ENCODE data around the gene HAVCR2. TPM values are rescaled to one million over a fixed set of nuclear protein-coding genes. Genes with fewer than 3 reads are reported as not detected.

The HAVCR2 gene
- total and polyA plus RNA-seq, 10 of the 15 experiments (the other 5 are each of a cell fraction or from before 2014, with no cell fraction given): 5.2 to 7.5 (median 6.9) TPM

DNA sequence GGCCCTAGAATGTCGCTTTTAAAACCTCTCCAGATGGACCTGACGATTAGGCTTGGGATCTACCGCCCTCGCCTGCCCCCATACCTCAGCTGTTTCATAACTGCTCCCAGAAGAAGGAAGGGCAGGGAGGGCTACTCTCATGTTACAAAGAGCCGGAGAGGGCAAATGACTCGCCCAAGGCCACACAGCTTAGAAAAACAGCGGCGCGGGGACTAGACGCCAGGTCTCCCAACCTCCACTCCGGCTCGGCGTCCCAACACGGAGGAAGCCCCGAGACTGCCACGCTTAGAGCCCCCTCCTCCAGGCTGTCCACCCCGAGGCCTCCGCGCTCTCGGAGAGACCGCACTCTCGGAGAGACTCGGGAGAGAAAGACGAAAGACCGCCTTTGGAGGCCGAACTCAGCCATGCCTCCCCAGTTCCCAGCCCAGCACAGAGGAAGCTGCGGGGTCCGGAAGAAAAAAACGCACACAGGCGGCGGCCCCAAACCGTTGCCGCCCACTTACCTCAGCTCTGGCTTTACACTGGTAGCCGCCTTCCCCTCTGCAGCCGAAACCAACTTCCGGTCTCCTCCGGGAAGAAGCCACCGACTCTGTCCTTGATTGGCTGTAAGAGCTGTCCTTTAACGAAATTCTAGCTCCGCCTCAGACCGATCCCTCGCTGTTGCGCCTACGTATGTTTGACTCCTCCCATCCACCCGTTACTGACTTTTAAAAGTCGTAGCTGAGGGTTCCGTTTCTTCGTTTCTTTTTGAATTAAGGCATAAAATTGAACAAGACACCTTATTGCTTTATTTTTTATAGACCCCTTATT lies 33.7 kb upstream of the HAVCR2 start, which contains the start of gene MED7 (continued):
- TF ChIP-seq, protein P1, sequence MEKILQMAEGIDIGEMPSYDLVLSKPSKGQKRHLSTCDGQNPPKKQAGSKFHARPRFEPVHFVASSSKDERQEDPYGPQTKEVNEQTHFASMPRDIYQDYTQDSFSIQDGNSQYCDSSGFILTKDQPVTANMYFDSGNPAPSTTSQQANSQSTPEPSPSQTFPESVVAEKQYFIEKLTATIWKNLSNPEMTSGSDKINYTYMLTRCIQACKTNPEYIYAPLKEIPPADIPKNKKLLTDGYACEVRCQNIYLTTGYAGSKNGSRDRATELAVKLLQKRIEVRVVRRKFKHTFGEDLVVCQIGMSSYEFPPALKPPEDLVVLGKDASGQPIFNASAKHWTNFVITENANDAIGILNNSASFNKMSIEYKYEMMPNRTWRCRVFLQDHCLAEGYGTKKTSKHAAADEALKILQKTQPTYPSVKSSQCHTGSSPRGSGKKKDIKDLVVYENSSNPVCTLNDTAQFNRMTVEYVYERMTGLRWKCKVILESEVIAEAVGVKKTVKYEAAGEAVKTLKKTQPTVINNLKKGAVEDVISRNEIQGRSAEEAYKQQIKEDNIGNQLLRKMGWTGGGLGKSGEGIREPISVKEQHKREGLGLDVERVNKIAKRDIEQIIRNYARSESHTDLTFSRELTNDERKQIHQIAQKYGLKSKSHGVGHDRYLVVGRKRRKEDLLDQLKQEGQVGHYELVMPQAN (conservative IDR thresholded peaks at IDR 0.05): peak; percentile 69
- TF ChIP-seq SMARCA5 (IDR thresholded peaks at IDR 0.05) (peak; percentile 91), POLR2AphosphoS2 (IDR thresholded peaks at IDR 0.05; ENCODE audit: low read depth, low read length) (peak; percentile 83), POLR2AphosphoS5 (IDR thresholded peaks at IDR 0.05; ENCODE audit: low read length) (peak; percentile 91), POLR2A (IDR thresholded peaks at IDR 0.05; ENCODE audit: low read depth, low read length) (peak; percentile 96), CBFB (IDR thresholded peaks at IDR 0.05; ENCODE audit: low read depth) (peak; percentile 68), YY1 (IDR thresholded peaks at IDR 0.05; ENCODE audit: low read depth, low read length) (peak; percentile 75; the same call in 1 of the 2 replicates), PML (IDR thresholded peaks at IDR 0.05; ENCODE audit: low read length) (peak; percentile 88), ZNF622 (IDR thresholded peaks at IDR 0.05) (no peak), ZNF217 (IDR thresholded peaks at IDR 0.05) (no peak), LARP7 (IDR thresholded peaks at IDR 0.05) (peak; percentile 76), JUNB (IDR thresholded peaks at IDR 0.05) (no peak), HDGF (IDR thresholded peaks at IDR 0.05) (peak; percentile 23; the same call in 1 of the 2 replicates), CBX5 (IDR thresholded peaks at IDR 0.05; ENCODE audit: low read depth) (0 out of 2 replicates have a peak, but pooled peaks have one; percentile 71), ZSCAN29 (IDR thresholded peaks at IDR 0.05) (0 out of 2 replicates have a peak, but pooled peaks have one; percentile 22)
- TF ChIP-seq, protein P2, sequence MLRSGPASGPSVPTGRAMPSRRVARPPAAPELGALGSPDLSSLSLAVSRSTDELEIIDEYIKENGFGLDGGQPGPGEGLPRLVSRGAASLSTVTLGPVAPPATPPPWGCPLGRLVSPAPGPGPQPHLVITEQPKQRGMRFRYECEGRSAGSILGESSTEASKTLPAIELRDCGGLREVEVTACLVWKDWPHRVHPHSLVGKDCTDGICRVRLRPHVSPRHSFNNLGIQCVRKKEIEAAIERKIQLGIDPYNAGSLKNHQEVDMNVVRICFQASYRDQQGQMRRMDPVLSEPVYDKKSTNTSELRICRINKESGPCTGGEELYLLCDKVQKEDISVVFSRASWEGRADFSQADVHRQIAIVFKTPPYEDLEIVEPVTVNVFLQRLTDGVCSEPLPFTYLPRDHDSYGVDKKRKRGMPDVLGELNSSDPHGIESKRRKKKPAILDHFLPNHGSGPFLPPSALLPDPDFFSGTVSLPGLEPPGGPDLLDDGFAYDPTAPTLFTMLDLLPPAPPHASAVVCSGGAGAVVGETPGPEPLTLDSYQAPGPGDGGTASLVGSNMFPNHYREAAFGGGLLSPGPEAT (IDR thresholded peaks at IDR 0.05; ENCODE audit: low read depth): no peak
- TF ChIP-seq, protein P3, sequence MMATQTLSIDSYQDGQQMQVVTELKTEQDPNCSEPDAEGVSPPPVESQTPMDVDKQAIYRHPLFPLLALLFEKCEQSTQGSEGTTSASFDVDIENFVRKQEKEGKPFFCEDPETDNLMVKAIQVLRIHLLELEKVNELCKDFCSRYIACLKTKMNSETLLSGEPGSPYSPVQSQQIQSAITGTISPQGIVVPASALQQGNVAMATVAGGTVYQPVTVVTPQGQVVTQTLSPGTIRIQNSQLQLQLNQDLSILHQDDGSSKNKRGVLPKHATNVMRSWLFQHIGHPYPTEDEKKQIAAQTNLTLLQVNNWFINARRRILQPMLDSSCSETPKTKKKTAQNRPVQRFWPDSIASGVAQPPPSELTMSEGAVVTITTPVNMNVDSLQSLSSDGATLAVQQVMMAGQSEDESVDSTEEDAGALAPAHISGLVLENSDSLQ (IDR thresholded peaks at IDR 0.05): peak; percentile 99
- TF ChIP-seq, protein P4, sequence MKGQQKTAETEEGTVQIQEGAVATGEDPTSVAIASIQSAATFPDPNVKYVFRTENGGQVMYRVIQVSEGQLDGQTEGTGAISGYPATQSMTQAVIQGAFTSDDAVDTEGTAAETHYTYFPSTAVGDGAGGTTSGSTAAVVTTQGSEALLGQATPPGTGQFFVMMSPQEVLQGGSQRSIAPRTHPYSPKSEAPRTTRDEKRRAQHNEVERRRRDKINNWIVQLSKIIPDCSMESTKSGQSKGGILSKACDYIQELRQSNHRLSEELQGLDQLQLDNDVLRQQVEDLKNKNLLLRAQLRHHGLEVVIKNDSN (IDR thresholded peaks at IDR 0.05; ENCODE audit: borderline replicate concordance, extremely low read length, insufficient read depth, low read depth, low read length): no peak
- TF ChIP-seq, protein P5, sequence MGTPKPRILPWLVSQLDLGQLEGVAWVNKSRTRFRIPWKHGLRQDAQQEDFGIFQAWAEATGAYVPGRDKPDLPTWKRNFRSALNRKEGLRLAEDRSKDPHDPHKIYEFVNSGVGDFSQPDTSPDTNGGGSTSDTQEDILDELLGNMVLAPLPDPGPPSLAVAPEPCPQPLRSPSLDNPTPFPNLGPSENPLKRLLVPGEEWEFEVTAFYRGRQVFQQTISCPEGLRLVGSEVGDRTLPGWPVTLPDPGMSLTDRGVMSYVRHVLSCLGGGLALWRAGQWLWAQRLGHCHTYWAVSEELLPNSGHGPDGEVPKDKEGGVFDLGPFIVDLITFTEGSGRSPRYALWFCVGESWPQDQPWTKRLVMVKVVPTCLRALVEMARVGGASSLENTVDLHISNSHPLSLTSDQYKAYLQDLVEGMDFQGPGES (IDR thresholded peaks at IDR 0.05): peak; percentile 56
- TF ChIP-seq, protein P6, sequence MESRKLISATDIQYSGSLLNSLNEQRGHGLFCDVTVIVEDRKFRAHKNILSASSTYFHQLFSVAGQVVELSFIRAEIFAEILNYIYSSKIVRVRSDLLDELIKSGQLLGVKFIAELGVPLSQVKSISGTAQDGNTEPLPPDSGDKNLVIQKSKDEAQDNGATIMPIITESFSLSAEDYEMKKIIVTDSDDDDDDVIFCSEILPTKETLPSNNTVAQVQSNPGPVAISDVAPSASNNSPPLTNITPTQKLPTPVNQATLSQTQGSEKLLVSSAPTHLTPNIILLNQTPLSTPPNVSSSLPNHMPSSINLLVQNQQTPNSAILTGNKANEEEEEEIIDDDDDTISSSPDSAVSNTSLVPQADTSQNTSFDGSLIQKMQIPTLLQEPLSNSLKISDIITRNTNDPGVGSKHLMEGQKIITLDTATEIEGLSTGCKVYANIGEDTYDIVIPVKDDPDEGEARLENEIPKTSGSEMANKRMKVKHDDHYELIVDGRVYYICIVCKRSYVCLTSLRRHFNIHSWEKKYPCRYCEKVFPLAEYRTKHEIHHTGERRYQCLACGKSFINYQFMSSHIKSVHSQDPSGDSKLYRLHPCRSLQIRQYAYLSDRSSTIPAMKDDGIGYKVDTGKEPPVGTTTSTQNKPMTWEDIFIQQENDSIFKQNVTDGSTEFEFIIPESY (IDR thresholded peaks at IDR 0.05): no peak

Data from GM12878 (cell line).